G401.6 (cell line): ENCODE results near the gene TBC1D1.
"Not testable (repeated sequence)": the region's sequence is repeated elsewhere in the genome, so short reads cannot be mapped to it uniquely, and the experiment has no call there.

Experiments used
- FAIRE-seq: peaks from 2 replicates; lab custom pipeline; 2012; peaks lifted over from hg19 to GRCh38; lab: Jason Lieb, UNC

The TBC1D1 gene

GRCh38 chr4:37891260-37892159 is 626 bp downstream of the TBC1D1 start:
- no peak for FAIRE-seq

DNA sequence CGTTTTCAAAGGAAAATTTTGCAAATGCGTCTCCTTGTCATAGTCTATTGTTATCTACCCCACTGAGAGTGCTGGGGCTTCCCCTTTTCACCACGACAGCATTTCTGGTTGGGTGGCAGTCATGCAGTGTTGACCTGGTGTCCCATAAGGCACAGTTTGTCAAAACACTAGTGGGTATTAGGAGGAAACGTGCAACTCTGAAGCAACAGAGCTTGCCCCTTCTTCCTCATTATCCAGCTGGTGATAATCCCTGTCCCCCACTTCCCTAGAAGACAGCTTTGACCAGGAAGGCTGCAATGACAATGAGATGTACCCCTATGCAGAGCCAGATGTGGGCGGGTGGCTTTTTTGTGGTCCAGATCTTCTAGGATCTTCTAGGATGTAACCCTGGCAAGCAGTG is 1.8 kb downstream of the TBC1D1 start:
- FAIRE-seq, result no peak

- FAIRE-seq, result no peak
Measured at GRCh38 chr4:37893164-37893563, 2.3 kb downstream of the TBC1D1 start.

- FAIRE-seq, result no peak
Measured at GRCh38 chr4:37895271-37895670, 4.4 kb downstream of the TBC1D1 start.

- no peak for FAIRE-seq
Measured at GRCh38 chr4:37896206-37896860, 5.4 kb downstream of the TBC1D1 start.

GRCh38 chr4:37902212-37902611 is 11.3 kb downstream of the TBC1D1 start:
- FAIRE-seq, result no peak

- no peak for FAIRE-seq
Measured at GRCh38 chr4:37902738-37903693, 12.1 kb downstream of the TBC1D1 start.

- FAIRE-seq, result no peak
Measured at GRCh38 chr4:37903901-37904300, 13.0 kb downstream of the TBC1D1 start.

DNA sequence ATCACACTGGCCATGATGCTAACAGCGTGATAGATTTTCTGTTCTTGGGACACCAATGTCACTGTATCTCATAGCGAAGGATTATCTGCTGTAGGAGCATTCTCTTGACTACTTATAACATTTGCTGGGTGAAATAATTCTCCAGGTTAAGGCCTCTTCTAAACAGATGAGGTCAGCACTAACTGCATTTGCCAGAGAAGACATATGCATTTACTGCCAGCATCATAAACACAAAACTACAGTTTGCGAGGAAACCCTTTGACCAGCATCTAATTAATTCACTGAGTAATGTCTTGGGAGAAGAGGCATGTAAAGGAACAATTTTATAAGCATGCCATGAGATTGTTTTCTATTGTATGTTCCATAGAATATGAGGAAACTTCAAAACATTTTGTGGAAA is 13.9 kb downstream of the TBC1D1 start:
- no peak for FAIRE-seq

- FAIRE-seq, result no peak
Measured at GRCh38 chr4:37905533-37906169, 14.8 kb downstream of the TBC1D1 start.

DNA sequence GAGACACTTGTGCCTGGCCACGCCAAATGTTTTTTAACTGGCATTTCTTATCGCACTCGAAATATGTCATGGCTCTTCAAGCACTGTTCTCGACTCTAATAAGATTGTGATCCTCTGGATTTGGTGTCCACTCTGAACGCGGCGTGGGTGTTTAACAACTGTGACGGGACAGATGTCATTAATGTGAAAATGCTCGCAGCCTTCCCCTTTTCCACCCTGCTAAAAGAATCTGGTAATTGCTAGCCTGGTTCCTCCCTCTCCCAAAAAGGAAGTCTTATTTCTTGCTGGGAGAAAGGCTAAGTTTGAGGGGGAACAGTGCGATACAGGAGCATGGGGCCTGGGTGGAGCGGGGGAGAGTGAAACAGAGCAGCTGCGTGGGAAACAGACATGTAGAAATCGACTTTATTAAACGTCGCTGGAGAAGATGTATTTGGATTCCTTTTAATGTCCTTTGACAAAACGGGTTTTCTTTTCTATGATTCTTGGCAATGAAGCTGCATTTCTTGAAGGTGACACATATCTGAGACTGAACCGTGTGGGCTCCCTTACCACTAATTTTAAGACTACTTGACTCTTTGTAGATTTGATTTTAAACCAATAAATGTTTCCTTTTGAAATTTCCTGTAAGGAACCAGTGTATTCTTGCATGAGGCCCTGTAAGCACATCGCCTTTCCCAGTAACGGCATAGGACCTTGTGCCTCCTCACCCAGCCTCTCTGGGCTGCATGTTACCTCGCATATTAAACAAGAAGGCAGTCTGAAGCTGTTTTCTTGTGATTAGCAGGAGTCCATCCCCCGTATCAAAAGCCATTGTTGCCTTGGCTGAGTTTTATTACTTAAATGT is 17.8 kb downstream of the TBC1D1 start:
- no peak for FAIRE-seq

GRCh38 chr4:37909332-37910090 is 18.6 kb downstream of the TBC1D1 start:
- no peak for FAIRE-seq

DNA sequence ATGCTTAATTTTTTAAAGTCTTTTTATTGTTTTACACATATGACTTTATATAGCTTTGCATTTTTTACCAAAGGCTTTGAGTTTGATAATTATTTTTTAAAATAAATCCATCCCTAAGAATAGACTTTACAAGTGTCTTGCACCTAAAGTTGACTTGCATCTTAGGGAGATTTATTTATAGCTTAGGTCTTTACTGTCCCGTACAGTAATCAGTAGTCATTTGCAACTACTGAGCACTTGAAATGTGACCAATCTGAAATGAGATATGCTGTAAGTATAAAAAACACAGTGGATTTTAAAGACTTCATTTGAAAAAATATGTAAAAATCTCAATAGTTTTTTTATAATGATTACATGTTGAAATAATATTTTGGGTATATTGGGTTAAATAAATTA is 19.2 kb downstream of the TBC1D1 start:
- FAIRE-seq, result peak; percentile 25

DNA sequence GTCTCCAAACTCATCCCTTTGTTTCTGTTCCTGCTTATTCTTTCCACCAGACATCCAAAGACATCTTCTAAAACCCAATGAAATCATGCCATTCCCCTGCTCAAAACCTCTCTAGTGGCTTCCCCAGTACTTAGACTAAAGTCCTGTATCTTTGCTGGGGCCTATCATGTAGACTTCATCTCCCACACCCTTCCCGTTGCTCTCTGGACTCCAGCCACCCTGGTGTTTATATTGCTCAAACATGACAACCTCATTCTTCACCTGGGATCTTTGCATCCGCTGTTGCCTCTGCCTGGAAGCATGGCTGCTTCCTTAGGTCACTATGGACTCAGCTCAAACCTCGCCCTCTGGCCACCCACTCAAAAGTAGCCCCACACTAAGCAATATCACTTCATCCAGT is 23.7 kb downstream of the TBC1D1 start:
- FAIRE-seq, result no peak

DNA sequence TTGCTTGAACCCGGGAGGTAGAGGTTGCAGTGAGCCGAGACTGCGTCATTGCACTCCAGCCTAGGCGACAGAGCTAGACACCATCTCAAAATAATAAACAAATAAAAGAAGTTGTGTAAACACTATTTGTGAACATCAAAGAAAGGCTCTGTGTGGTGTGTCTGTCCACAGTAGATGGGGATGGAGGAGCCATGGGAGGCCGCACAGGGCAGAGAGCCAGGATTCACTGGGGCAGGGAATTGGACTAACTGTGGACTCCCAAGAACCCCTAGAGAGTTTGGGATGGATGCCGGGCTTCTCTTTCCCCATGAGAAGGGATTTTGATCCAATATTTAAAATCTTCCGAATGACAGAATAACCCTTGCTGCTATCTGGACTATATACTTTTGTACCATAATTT is 26.5 kb downstream of the TBC1D1 start:
- FAIRE-seq, result no peak

GRCh38 chr4:37918653-37919052 is 27.8 kb downstream of the TBC1D1 start:
- no peak for FAIRE-seq

GRCh38 chr4:37922328-37922727 is 31.4 kb downstream of the TBC1D1 start:
- FAIRE-seq, result no peak

DNA sequence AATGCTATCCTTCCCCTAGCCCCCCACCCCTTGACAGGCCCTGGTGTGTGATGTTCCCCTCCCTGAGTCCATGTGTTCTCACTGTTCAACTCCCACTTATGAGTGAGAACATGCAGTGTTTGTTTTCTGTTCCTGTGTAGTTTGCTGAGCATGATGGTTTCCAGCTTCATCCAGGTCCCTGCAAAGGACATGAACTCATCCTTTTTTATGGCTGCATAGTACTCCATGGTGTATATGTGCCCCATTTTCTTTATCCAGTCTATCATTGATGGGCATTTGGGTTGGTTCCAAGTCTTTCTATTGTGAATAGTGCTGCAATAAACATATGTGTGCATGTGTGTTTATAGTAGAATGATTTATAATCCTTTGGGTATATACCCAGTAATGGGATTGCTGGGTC is 32.2 kb downstream of the TBC1D1 start:
- not testable (repeated sequence) for FAIRE-seq

- FAIRE-seq, result no peak
Measured at GRCh38 chr4:37924946-37925345, 34.1 kb downstream of the TBC1D1 start.

DNA sequence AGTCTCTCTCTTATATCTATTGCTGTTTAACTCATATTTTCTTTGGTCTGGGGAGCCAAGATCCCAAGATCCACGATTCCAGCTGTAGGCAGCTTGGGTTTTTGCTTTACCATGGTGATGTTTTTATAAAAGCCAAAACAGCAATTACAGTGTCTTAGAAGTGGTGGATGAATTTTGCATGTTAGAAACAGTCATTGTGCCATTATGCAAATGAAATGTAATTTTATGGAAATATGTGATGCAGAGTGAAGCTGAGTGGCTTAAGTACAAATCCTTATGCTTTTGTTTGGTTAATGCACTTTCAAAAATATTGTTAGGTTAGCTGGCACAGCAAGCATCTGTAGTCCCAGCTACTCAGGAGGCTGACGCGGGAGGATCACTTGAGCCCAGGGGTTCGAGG is 36.5 kb downstream of the TBC1D1 start:
- no peak for FAIRE-seq
